ENCODE data around the gene TRAM2. TPM values are rescaled to one million over a fixed set of nuclear protein-coding genes. Genes with fewer than 3 reads are reported as not detected.
A peak's percentile ranks its signal among the peaks of the same experiment; 100 is the strongest.

Gene TRAM2
- polyA plus RNA-seq, 4 donors: 45.8 to 52.9 (median 48.1) TPM

- no peak for DNase-seq (ENCODE audit: low read depth in 4 of 4, low spot score in 3 of 4)
Measured at GRCh38 chr6:52513464-52513863, 63.4 kb downstream of the TRAM2 start.

DNA sequence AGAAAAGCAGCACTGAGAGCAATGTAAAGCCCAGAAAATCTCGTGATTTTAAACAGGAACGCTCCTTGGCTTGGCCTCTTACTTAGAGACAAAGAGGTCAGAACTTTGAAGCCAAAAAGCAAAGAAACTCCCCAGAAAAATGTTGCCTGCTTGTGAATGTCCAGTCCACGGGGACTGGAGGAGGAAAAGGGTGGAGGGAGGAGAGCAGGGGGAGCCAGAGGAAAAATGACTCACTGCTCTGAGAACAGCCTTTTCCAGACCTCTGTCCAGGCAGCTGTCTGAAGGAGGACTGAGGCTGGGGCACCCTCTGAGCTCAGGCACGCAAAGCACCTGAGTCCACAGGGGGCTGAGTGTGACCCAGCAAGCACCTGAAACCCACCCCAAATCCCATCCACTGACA, 64.7 kb downstream of the TRAM2 start:
- no peak for DNase-seq (ENCODE audit: low read depth in 4 of 4, low spot score in 3 of 4)

DNA sequence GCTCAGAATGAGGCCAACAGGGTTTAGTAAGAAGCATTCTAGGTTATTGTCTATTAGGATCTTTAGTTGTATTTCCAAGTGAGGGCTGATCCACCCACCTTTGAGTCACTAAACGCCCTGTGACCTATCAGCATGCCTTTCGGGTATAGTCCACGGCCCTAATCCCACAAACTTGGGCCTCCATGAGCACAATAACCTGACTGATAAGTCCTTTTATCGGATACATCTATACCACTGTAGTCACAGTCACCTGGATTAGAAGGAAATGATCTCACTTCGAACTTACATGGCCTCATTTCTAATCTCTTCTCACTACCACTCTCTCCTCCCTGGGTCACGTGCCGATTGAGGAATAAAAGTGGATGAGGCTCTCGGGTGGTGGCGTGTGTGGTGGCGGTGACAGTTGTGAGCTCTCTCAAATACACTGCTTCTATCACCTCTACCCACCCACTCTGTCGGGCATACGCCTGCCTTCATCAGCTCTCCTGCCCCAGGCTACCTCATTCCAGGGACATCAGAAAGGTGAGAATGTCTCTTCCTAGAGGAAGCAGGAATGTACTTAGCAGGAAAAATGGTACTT, 65.2 kb downstream of the TRAM2 start:
- DNase-seq (ENCODE audit: low read depth in 4 of 4, low spot score in 3 of 4): no peak

GRCh38 chr6:52511163-52511562, 65.7 kb downstream of the TRAM2 start:
- no peak for DNase-seq (ENCODE audit: low read depth in 4 of 4, low spot score in 3 of 4)

DNA sequence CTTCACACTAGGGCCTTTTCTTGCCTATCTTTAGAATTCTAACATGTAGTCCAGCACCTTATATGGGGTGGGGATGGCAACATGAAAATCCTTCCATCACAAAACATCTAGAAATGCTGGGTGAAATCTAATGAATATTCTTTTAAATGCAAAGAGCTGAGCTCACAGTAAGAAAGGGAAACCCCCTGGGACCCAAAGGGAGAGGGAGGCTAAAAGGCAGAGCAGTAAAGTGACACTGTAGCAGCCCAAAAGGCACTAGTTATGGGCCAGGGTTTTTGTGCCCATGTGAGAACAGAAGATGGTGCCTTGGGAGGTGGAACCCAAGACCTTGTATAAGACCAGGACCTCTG, 66.7 kb downstream of the TRAM2 start:
- no peak for DNase-seq (ENCODE audit: low read depth in 4 of 4, low spot score in 3 of 4)

- no peak for DNase-seq (ENCODE audit: low read depth in 4 of 4, low spot score in 3 of 4)
Measured at GRCh38 chr6:52509281-52510212, 67.3 kb downstream of the TRAM2 start.

DNA sequence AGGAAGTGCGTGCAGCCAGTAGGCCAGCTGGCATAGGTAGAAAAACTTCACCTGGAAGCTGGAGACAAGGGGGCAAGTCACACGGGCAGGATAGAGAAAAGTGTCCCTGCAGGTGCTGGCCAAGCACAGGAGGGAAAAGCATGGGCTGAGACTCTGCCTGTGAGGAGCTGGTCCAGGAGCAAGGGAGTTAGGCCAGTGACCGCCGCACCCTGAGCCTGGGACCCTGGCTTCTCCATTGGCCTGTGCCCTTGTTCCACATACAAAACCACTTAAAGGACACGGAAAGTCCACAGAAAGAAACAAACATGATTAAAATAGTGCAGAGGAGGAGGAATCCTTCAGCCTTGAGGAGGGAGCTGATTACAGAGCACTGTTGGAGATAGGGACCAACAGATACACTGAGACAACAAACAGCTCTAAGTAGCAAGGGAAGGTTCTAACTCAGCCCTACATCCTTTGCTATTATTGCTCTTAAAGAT, 68.6 kb downstream of the TRAM2 start:
- no peak for DNase-seq (ENCODE audit: low read depth in 4 of 4, low spot score in 3 of 4)

- DNase-seq (ENCODE audit: low read depth in 4 of 4, low spot score in 3 of 4): no peak
Measured at GRCh38 chr6:52507557-52508260, 69.2 kb downstream of the TRAM2 start.

DNA sequence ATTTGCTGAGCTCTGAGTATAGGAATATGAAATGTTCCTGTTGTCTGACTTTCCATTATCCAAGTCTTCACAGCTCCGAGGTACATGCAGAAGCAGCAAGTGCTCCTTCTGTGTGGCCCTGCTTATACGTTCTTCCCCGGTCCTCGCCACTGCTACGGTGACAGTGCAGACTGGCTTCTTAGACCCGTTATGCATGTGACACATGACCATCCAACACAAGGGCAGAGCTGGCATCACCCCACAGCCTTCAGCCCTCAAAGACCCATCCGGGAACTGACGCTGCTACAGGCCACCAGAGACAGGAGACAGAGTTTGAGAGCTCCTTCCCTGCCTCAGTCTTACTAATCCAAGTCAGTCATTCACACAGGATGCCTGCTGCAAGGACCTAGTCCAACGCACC, 70.4 kb downstream of the TRAM2 start:
- DNase-seq (ENCODE audit: low read depth in 4 of 4, low spot score in 3 of 4): no peak

GRCh38 chr6:52505726-52506409, 71.0 kb downstream of the TRAM2 start:
- no peak for DNase-seq (ENCODE audit: low read depth in 4 of 4, low spot score in 3 of 4)

DNA sequence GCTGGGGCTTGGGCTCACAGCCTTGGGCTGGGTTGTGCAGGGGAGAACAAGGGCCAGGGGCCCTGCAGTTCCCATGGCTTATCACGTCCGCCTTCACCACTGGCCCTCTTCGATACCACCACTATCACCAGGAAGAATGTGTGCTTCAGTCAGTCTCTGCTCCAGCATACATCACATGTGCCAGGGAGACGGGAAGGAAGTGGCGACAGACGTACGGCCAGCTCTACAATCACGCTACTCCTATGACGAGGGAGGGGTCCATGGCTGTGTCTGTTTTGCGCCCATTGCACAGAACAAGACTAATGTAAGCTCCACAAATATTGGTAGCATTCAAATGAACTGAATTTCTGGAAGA, 72.1 kb downstream of the TRAM2 start:
- DNase-seq (ENCODE audit: low read depth in 4 of 4, low spot score in 3 of 4): no peak

GRCh38 chr6:52503851-52504781, 72.7 kb downstream of the TRAM2 start:
- DNase-seq (ENCODE audit: low read depth in 4 of 4, low spot score in 3 of 4): peak in 1 of 4 donors; percentile 12

DNA sequence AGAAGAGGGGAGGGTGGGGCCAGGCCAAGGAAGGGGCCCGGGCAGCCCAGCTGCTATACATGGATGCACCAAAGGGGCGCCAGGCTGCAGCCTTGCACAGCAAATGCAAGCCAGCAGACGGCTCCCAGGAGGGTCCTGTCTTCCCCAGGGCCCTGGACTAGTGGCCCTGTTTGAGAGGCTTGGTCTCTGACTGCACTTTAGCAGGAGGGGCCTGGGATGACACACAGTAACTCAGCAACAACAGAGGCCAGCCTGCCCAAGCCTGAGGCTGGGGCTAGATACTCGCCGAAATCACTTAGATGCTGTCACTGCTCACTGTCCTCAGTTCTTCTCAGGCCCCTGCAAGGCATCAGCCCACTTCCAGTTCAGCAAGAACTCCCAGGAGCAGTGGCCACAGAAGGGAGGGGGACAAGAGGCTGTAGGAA, 73.5 kb downstream of the TRAM2 start:
- no peak for DNase-seq (ENCODE audit: low read depth in 4 of 4, low spot score in 3 of 4)

GRCh38 chr6:52502306-52503029, 74.4 kb downstream of the TRAM2 start:
- DNase-seq (ENCODE audit: low read depth in 4 of 4, low spot score in 3 of 4): no peak

DNA sequence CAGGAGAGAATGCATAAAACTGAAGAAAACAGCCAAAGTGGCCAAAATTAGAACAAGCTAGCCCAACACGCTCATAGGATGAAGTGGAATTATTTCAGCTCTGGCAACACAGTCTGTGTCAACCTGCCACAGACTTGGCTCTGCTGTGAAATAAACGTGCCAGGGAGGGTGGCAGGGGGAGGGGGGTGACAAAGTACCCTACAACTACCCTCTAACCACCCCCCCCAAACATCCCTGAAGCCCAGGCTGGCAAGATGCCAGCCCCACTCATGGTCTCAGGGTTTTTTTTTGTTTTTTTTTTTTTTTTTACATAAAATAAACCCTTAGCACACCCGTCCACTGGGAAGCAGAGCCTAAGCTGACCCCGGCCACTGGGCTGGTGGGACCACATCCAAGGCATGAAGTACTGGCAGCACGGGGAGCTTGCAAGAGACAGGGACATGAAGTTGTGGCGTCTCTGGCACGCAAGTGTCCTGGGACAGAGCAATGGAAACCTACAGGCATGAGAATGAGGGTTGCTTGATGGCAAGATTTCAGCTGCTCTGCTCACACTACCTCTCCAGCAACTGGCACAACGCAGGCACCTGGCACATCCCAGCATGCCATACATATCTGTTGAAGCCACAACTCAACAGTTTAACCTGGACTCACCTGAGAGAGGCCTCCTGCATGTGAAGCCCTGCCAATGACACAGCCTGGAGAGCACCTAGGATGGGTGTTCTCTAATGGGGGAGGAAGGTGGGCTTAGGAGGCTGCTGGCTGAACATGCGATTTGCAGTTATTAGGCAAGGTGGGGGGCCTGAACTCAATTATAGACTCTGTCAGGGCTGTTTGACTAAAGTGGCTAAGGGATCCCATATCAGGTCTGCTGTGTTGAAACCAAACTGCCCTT, 76.4 kb downstream of the TRAM2 start:
- DNase-seq (ENCODE audit: low read depth in 4 of 4, low spot score in 3 of 4): no peak

DNA sequence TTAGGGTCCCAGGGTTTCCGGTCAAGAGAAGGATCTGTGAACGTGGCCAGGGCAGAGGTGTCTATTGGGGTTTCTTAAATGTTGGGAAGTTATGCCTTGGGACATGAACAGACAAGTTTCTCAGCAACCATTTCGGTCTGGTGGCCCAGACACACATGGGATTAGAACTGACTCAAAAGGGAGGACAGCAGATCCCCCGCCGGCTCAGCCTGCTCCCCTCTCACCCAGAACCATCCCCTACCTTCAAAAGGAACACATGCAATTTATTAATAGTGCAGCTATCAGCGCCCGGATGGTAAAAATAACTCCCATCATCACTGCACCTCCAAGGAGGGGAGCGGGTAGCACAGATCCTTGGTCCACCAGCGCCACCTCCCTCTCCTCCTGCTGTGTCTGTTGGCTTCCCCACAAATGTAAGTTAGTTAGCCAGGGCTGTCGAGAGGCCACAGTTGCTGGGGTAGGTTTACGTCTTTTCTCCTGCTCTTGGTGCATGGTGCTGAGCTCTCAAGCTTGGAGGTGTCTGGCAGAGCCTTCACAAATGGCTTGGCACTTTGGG, 77.1 kb downstream of the TRAM2 start:
- DNase-seq (ENCODE audit: low read depth in 4 of 4, low spot score in 3 of 4): no peak

- no peak for DNase-seq (ENCODE audit: low read depth in 4 of 4, low spot score in 3 of 4)
Measured at GRCh38 chr6:52499026-52499425, 77.8 kb downstream of the TRAM2 start.

GRCh38 chr6:52498538-52499017, 78.3 kb downstream of the TRAM2 start:
- DNase-seq (ENCODE audit: low read depth in 4 of 4, low spot score in 3 of 4): no peak
